Stimulated activated CD4-positive, alpha-beta T cell treated with anti-CD3 and anti-CD28 coated beads, Interleukin-4, amount 100 ng/mL, for 24 hours (primary cell): ENCODE measurements around the gene CCHCR1.

Source experiments
- DNase-seq: peaks from one replicate; pipeline ENCODE4 v3.0.0-alpha.2; 2020

CCHCR1 gene

GRCh38 chr6:31161216-31162126 is 3.9 kb upstream of the CCHCR1 start:
- no peak for DNase-seq

DNA sequence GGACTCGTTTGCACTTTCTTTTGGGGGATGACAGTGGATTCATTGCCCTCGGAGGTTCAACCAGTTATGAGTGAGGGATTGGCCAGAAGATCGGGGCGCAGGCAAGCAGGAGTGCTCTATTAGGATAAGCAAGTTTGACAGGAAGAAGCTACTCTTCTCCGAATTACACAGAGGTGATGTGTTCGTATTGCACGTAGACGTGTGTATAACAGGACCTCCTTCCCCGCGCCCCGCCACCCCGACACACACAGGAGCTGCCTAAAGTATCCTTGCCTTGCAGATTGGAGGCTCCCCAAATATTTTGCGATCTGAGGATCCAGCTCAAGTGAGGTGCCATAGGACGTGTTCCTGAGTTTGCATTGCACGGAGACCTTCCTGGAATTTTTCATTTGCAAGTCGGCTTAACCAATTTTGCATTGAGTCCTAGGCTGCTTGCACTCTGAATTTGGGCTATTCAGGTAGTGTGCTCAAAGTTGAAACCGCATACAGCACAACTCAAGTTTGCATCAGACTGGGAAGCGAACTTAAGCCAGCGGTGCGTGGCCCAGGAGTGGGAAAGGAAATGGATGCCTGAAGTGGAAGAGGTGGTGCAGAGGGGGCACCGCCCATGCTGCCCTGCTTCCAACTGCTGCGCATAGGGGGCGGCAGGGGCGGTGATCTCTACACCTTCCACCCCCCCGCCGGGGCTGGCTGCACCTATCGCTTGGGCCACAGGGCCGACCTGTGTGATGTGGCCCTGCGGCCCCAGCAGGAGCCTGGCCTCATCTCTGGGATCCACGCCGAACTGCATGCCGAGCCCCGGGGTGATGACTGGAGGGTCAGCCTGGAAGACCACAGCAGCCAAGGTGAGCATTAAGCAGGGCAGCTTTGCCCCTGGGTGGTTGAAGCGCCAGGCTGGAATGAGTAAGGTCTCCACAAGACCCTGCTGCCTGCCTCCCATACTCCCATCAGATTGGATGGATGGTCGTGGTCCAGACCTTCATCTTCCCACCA is 1.6 kb upstream of the CCHCR1 start:
- peak; percentile 32 for DNase-seq

GRCh38 chr6:31158140-31158862 is 699 bp upstream of the CCHCR1 start, which contains the start of gene TCF19:
Gene TCF19, plus strand, starts transcription at chr6:31158589. Its CDS starts 881 bp downstream, at chr6:31159470.
- DNase-seq: peak; percentile 100

- no peak for DNase-seq
Measured at GRCh38 chr6:31156641-31157040, 961 bp downstream of the CCHCR1 start.

GRCh38 chr6:31154436-31154835 is 3.2 kb downstream of the CCHCR1 start:
- DNase-seq: no peak

DNA sequence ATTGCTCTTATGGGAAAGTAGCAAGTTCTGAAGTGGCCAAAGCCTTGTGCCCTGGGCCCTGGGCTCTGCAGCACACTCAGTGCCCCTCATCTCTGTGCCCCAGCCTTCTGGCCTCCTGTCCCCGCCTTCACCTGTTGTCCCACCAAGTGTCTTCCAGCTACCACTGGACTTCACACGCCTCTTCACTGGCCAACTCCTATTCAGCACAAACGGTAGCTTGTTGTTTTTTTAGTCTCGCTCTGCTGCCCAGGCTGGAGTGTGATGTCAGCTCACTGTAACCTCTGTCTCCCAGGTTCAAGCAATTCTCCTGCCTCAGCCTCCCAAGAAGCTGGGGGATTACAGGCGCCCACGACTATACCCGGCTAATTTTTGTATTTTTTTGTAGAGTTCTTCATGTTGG is 4.8 kb downstream of the CCHCR1 start:
- no peak for DNase-seq

- no peak for DNase-seq
Measured at GRCh38 chr6:31149827-31150447, 7.7 kb downstream of the CCHCR1 start.

DNA sequence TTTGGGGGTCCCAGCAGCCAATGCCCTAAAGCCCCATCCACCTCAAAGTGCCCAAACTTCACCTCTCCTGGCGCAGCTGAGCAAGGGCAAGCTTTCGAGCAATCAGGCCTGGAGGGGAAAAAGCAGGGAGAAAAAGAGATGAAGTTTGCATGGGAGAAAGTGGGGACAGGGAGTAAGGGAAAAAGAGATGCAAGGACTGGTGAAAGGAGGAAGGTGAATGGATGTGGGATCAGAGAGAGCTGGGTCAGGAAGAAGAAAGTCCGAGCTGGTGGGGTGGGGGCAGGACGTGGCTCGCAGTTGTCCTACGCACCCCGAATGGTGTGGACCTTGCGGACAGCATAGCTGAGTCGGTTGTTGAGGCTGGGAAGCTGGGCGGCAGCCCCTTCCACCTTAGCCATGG is 12.2 kb downstream of the CCHCR1 start:
- DNase-seq: no peak

DNA sequence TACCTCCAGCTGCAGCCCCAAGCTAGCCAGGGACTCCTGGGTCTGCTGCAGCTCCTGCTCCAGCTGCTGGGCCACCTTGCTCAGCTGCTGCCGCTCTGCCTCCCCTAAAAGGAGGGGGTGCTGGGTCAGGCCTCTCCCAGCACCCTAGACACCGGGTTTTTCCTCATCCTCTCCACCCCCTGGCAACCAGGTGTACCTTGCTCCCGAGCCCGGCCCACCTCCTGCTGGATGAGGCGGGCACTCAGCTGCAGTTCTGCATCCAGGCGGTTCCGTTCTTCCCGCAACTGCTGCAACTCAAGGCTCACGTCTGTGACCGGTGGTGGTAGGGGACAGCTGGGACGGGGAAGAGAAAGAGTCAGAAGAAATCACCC is 12.6 kb downstream of the CCHCR1 start:
- DNase-seq: no peak

GRCh38 chr6:31144296-31144969 is 13.2 kb downstream of the CCHCR1 start:
- no peak for DNase-seq

DNA sequence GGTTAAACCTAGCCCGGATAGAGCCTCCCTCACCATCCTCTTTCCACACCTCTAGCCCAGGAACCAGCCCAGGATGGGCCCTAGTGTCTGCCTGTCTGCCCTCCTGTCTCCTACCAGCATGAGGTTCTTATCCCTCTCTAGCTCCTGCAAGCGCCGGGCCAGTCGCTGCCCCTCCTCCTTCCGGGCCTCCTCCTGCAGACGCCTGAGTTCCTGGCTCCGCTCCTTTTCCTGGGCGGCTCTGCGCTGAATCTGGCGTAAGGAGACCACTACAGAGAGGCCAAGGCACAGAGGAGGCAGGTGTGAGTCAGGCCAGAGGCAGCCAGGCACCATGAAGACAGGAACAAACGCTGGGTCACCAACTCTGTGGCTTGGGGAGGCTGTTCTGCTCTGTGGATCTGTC is 14.5 kb downstream of the CCHCR1 start:
- DNase-seq: no peak

DNA sequence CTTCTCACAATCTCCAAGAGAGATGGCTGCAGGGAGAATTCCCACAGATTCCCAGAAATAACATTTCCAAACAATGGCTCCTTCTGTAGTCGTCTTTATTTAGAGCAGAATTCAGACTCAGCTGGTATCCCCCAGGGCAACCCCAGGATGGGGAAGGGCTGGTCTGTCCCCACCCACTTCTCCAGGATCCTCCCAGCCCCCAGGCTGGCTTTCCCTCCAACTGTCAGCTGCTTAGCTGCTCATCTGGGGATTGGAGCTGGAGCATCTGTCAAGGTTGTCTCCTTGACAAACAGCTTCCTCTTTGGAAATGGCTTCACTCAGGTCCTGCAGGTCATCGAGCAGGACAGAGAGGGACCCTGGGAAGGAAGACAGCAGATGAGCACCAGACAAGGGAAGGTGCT is 15.2 kb downstream of the CCHCR1 start:
- no peak for DNase-seq

DNA sequence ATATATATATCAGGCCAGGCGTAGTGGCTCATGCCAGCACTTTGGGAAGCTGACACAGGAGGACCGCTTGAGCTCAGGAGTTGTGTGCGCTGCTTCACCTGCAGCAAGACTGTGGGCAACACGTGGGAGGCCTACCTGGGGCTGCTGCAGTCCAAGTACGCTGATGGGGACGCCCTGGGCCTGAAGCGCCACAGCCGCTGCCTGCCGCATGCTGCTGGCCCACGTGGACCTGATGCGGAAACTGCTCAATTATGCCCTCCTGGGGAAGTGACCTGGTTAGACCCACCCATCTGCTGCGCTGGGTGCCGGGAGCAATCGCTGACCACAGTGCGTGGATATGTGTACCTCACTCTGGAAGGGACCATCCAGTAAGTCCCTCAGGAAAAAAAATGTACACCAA is 17.0 kb downstream of the CCHCR1 start:
- no peak for DNase-seq

DNA sequence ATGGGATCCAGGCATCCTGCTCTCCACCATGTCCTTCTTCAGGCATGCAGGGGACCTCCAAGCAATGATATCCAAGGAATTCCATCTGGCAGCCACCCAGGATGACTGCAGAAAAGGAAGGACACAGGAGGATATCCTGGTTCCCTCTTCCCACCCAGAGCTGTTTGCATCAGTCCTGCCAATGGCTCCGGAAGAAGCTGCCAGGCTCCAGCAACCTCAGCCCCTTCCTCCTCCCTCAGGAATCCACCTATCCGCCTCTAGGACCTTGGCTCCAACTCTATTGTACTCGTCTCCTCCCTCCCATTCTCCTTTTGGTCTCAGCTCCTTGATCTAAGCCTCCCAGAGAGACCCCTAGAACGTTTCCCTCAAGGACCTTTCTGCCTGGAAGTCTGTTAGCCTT is 18.0 kb downstream of the CCHCR1 start:
- DNase-seq: no peak

DNA sequence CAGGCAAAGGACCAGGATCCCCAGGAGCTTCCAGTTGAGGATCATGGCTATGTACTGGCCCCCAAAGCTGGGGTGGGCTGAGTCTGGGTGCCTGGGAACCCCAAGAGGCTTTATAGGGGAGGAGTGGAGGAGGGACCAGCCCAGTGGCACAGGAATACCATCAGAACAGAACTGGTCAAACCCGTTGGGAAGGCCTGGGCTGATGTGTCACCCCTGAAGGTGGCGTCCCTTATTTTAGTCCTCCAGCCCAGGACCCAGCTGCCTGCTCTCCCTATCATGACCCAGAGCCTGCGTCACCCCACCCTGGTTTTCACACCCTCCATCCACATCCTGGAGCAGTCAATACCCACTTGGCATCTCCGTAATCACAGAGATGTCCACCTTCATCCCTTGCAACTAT is 18.6 kb downstream of the CCHCR1 start, which contains the start of gene PSORS1C2:
Gene PSORS1C2, minus strand, starts transcription at position 85 of the 400 bp plus-strand sequence. Its CDS starts 40 bp downstream, at position 45.
- DNase-seq: no peak

DNA sequence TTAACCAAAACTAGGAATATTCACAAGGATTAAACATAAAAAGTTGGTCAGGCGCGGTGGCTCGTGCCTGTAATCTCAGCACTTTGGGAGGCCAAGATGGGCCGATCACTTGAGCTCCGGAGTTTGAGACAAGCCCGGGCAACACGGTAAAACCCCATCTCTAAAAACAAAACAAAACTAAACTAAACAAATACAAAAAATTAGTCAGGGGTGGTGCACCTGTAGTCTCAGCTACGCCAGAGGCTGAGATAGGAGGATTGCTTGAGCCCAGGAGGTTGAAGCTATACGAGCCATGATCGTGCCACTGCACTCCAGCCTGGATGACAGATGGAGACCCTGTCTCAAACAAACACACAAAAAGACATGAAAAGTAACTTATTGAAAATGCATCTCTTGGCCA is 21.9 kb downstream of the CCHCR1 start:
- DNase-seq: no peak

DNA sequence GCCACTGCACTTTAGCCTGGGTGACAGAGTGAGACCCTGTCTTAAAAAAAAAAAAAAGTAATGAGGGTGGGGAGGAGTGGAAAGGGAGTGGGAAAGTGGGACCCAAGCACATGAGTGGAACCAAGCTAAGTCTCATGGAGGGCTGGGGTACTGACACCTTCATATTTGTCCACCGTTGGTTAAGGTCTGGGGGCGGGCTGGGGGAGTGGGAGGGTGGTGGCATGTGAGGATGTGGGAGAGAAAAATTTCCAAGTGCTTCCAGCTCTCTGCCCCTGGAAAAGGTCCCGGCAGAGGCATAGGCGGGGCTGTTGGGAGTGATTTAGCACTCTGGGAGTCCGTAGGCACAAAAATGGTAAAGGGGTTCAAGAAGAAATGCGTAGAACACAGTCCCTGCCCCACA is 24.8 kb downstream of the CCHCR1 start:
- no peak for DNase-seq

DNA sequence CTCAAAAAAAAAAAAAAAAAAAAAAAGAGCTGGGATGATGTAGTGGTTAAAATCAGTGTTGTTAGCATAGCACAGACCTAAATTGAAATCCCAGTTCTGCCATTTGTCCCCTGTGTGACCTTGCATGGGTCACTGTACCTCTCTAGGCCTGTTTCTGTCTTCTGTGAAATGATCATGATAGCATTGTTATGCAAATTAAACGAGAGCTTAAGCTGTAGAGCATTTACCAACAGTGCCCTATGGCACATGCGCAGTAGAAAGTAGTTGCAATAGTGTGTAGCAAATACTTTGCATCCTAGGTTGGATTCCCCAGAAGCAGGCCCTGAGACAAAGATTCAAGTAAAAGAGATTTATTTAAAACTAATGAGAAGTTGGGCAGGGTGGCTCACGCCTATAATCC is 26.0 kb downstream of the CCHCR1 start:
- DNase-seq: no peak

- no peak for DNase-seq
Measured at GRCh38 chr6:31130751-31131150, 26.9 kb downstream of the CCHCR1 start.

DNA sequence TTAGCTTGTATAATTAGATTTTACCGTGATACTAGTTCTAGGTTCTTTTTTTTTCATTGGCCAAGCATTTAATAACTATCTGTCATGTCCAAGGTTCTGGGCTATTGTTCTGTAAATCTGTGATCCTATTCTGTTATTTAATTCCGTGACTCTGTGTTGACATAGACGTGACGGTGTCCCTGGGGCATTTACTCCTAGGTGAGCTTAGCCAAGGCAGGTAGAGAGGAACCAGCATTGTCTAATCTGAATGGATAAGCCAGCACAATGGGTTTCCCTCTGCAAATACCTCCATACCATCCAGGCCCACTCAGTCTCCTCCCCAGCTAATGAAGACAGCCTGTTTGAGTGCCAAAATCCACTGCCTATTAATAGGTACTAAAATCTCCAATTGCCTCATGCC is 28.5 kb downstream of the CCHCR1 start:
- DNase-seq: no peak

DNA sequence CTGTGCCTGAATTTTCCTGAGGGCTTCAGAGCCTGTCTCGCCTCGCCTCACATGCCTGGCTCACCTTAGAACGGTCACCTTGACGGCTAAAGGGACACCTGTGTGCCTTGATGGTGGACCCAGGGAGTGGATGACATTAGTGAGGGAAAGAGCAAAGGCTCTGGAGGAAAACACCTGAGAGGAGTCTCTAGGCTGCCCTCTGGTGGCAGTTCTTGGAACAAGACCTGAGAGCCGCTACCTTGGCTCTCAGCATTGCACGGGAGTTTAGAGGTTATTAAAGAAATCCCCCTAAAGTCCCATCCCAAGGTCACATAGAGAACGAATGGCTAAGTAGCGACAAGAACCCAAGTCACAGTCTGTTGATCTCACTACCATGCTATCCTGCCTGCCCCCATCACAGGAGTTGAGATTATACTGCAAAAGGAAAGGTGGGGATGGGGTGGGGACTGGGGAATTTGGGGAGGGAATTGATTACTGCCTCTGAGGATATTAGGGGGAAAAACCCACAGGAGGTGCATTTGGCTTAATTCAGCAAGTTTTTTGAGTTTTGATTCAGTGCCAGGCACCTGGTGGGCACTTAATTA is 29.4 kb downstream of the CCHCR1 start:
- DNase-seq: peak; percentile 81
